Calu3 (cell line): ENCODE results near the gene TNKS2. TPM values are rescaled to one million over a fixed set of nuclear protein-coding genes. Genes with fewer than 3 reads are reported as not detected.

Source experiments
- BruUV-seq: library from RNA; stranded (reverse); fragments of 400-500 nt; replicated peaks from 2 replicates; lab custom pipeline; 2021; lab: Mats Ljungman, UMichigan
- CTCF ChIA-PET: fragments of 300-600 bp; sonication (Branson Sonifier 250); formaldehyde crosslinking; loops from one replicate; lab custom pipeline; 2022; ENCODE audit warnings: antibody characterized with exemption; lab: Charles Lee
- DNase-seq: peaks from one replicate; pipeline ENCODE4 v3.0.0; 2022
- H3K27ac Mint-ChIP-seq: one replicate; pipeline ENCODE4 v1.8.0; 2022; ENCODE audit warnings: mixed read lengths; ENCODE audit not compliant: unreplicated experiment
- H3K27me3 Mint-ChIP-seq: one replicate; pipeline ENCODE4 v1.8.0; 2022; ENCODE audit warnings: mixed read lengths; ENCODE audit not compliant: unreplicated experiment
- H3K36me3 Mint-ChIP-seq: one replicate; pipeline ENCODE4 v1.8.0; 2022; ENCODE audit warnings: mild to moderate bottlenecking, moderate library complexity, mixed read lengths; ENCODE audit not compliant: insufficient read depth, unreplicated experiment
- H3K4me1 Mint-ChIP-seq: one replicate; pipeline ENCODE4 v1.8.0; 2022; ENCODE audit warnings: mild to moderate bottlenecking, low read depth, mixed read lengths; ENCODE audit not compliant: unreplicated experiment
- H3K4me3 Mint-ChIP-seq: one replicate; pipeline ENCODE4 v1.8.0; 2022; ENCODE audit warnings: mild to moderate bottlenecking, low read depth, moderate library complexity, mixed read lengths; ENCODE audit not compliant: unreplicated experiment
- H3K9me3 Mint-ChIP-seq: one replicate; pipeline ENCODE4 v1.8.0; 2022; ENCODE audit warnings: low read depth, mixed read lengths; ENCODE audit not compliant: unreplicated experiment
- intact Hi-C: fragments of 100-400 bp; cut with micrococcal nuclease; formaldehyde crosslinking; loops from one replicate; pipeline ENCODE4 v1.10.0; 2022; ENCODE audit not compliant: unreplicated experiment
- total RNA-seq: library from RNA; stranded (reverse); gene quantifications from 2 replicates; pipeline ENCODE4 v1.2.3, GENCODE V29; 2022
- TF ChIP-seq, protein P1 (sequence below): fragments of 200-600 bp; IDR thresholded peaks from one replicate; pipeline ENCODE4 v1.8.0; 2022; ENCODE audit warnings: antibody characterized with exemption; ENCODE audit not compliant: unreplicated experiment

TNKS2 gene
- total RNA-seq, 1 experiment from 2014 or later, result 24.6 TPM

GRCh38 chr10:91782539-91782938 lies 15.7 kb upstream of the TNKS2 start:
- intact Hi-C loops, result no loop called here
- Mint-ChIP-seq H3K4me1 (peaks cover 5% of the 10 kb centered on the region), H3K36me3 (no peaks in the 10 kb centered on the region), H3K27me3 (peaks cover 27% of the 10 kb centered on the region), H3K27ac (no peak overlapping the region), H3K4me3 (no peak overlapping the region), H3K9me3 (no peaks in the 10 kb centered on the region)
- TF ChIP-seq, protein P1, sequence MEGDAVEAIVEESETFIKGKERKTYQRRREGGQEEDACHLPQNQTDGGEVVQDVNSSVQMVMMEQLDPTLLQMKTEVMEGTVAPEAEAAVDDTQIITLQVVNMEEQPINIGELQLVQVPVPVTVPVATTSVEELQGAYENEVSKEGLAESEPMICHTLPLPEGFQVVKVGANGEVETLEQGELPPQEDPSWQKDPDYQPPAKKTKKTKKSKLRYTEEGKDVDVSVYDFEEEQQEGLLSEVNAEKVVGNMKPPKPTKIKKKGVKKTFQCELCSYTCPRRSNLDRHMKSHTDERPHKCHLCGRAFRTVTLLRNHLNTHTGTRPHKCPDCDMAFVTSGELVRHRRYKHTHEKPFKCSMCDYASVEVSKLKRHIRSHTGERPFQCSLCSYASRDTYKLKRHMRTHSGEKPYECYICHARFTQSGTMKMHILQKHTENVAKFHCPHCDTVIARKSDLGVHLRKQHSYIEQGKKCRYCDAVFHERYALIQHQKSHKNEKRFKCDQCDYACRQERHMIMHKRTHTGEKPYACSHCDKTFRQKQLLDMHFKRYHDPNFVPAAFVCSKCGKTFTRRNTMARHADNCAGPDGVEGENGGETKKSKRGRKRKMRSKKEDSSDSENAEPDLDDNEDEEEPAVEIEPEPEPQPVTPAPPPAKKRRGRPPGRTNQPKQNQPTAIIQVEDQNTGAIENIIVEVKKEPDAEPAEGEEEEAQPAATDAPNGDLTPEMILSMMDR, result no peak
- no peak for DNase-seq
- CTCF ChIA-PET, result interaction anchor here (0.6 to 2.4 kb wide), 2 partner anchors 15 to 116 kb away, joined by 3 to 4 read pairs; partner anchors contain the start of gene TNKS2
- BruUV-seq, result no TSS peak

DNA sequence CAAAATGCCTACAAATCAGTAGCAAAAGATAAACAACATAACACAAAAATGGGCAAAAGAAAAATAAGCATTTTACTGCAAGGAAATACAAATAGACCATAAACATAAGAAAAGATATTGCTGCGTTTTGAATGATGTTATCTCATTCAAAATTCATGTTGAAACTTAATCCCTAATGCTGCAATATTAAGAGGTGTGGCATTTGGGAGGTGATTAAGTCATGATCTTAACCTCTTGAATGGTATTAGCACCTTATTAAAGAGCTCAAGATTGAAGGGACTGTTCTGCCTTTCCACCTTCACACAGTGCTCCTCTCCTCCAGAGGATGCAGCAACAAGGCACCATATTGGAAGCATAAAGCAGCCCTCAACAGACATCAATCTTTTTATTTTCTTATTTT lies 12.4 kb upstream of the TNKS2 start:
- CTCF ChIA-PET, result no interaction called here
- TF ChIP-seq, protein P1, result no peak

DNA sequence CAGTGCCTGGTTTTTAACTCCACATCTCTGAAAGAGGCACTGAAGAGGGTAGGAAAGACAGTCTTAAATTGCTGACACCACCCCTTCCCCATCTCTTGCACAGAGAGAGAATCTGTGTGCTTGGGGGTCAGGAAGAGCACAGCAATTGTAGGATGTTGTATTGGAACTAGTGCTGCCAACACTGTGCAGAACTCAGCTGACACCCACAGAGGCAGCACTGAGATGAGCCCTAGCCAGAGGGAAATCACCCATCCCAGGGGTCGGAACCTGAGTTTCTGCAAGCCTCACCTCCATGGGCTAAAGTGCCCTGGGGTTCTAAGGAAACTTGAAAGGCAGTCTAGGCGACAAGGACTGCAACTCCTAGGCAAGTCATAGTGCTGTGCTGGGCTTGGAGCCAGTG lies 11.0 kb upstream of the TNKS2 start:
- DNase-seq, result no peak
- no TSS peak for BruUV-seq
- CTCF ChIA-PET, result no interaction called here
- TF ChIP-seq, protein P1, result no peak
- no peak overlapping the region for H3K27ac Mint-ChIP-seq
- H3K4me3 Mint-ChIP-seq, result no peak overlapping the region
- no peaks in the 10 kb centered on the region for H3K4me1 Mint-ChIP-seq
- H3K9me3 Mint-ChIP-seq, result no peaks in the 10 kb centered on the region
- H3K36me3 Mint-ChIP-seq, result no peaks in the 10 kb centered on the region
- intact Hi-C loops, result no loop called here
- H3K27me3 Mint-ChIP-seq, result peaks cover 9% of the 10 kb centered on the region

More for the DNA sequence above, 12.4 kb upstream of the TNKS2 start:
- intact Hi-C loops, result no loop called here
- Mint-ChIP-seq H3K4me3 (no peak overlapping the region), H3K27me3 (peaks cover 23% of the 10 kb centered on the region), H3K4me1 (no peaks in the 10 kb centered on the region), H3K27ac (no peak overlapping the region), H3K9me3 (no peaks in the 10 kb centered on the region), H3K36me3 (no peaks in the 10 kb centered on the region)
- no peak for DNase-seq
- BruUV-seq, result no TSS peak

GRCh38 chr10:91787810-91788209 lies 10.4 kb upstream of the TNKS2 start:
- BruUV-seq, result no TSS peak
- no peaks in the 10 kb centered on the region for H3K4me1 Mint-ChIP-seq
- H3K27ac Mint-ChIP-seq, result no peak overlapping the region
- CTCF ChIA-PET, result no interaction called here
- no peak overlapping the region for H3K4me3 Mint-ChIP-seq
- H3K9me3 Mint-ChIP-seq, result no peaks in the 10 kb centered on the region
- no peak for DNase-seq
- TF ChIP-seq, protein P1, result no peak
- no peaks in the 10 kb centered on the region for H3K36me3 Mint-ChIP-seq
- intact Hi-C loops, result no loop called here
- H3K27me3 Mint-ChIP-seq, result peaks cover 4% of the 10 kb centered on the region
